CD14-positive monocyte (primary cell): ENCODE results near the gene RAMACL. TPM values are rescaled to one million over a fixed set of nuclear protein-coding genes. Genes with fewer than 3 reads are reported as not detected.

Experiments used
- DNase-seq, 3 donors: peaks; one replicate each; pipeline ENCODE4 v3.0.0-alpha.2; 2011 to 2022
- H2AFZ ChIP-seq: 2 replicates; pipeline ENCODE4 v1.6.0; 2012; ENCODE audit warnings: mild to moderate bottlenecking, low read depth, low read length, inconsistent platforms; ENCODE audit not compliant: insufficient read depth, poor library complexity, severe bottlenecking
- H3K27ac ChIP-seq, 2 donors: 1 replicate in 1 of 2; 2 replicates in 1 of 2; pipeline ENCODE4 v1.5.1; 2012 to 2013; ENCODE audit warnings: low read length in 2 of 2, control low read depth in 1 of 2, inconsistent platforms in 1 of 2, low read depth in 1 of 2, mild to moderate bottlenecking in 1 of 2
- H3K27me3 ChIP-seq, 2 donors: one replicate each; pipeline versions ENCODE4 v1.6.0 to v1.6.1; 2011 to 2013; ENCODE audit warnings: low read length in 2 of 2; ENCODE audit not compliant: control insufficient read depth in 2 of 2, insufficient read depth in 2 of 2
- H3K36me3 ChIP-seq, 2 donors: replicated peaks in 1 of 2; 1 replicate in 1 of 2; 2 replicates in 1 of 2; pipeline versions ENCODE4 v1.5.1 to v1.6.1; 2012 to 2013; ENCODE audit warnings: low read length in 2 of 2, control low read depth in 1 of 2, inconsistent platforms in 1 of 2, mild to moderate bottlenecking in 1 of 2; ENCODE audit not compliant: insufficient read depth in 2 of 2, control insufficient read depth in 1 of 2
- H3K4me1 ChIP-seq, 2 donors: 1 replicate in 1 of 2; 2 replicates in 1 of 2; pipeline versions ENCODE4 v1.5.1 to v1.6.1; 2012 to 2013; ENCODE audit warnings: low read length in 2 of 2, control low read depth in 1 of 2, inconsistent platforms in 1 of 2, mild to moderate bottlenecking in 1 of 2, moderate library complexity in 1 of 2; ENCODE audit not compliant: insufficient read depth in 2 of 2, control insufficient read depth in 1 of 2
- H3K4me2 ChIP-seq: replicated peaks from 2 replicates; pipeline ENCODE3; 2012; ENCODE audit warnings: low read length, moderate library complexity, mild to moderate bottlenecking; ENCODE audit not compliant: poor library complexity, severe bottlenecking; ENCODE audit errors: extremely low read depth
- H3K4me3 ChIP-seq, 3 experiments: fragments of 200-600 bp in 1 of 3; sonication (generic) in 1 of 3; replicated peaks in 1 of 3; 1 replicate in 2 of 3; 2 replicates in 1 of 3; pipeline ENCODE4 v1.5.1; 2011 to 2013; ENCODE audit warnings: low read length in 3 of 3, mild to moderate bottlenecking in 3 of 3, control low read depth in 2 of 3, low read depth in 2 of 3, inconsistent platforms in 1 of 3, moderate library complexity in 1 of 3
- H3K79me2 ChIP-seq: 2 replicates; pipeline ENCODE4 v1.6.0; 2012; ENCODE audit warnings: mild to moderate bottlenecking, control low read depth, inconsistent platforms, low read length, moderate library complexity; ENCODE audit not compliant: insufficient read depth
- H3K9ac ChIP-seq: 2 replicates; pipeline ENCODE4 v1.6.0; 2017; ENCODE audit warnings: low read length, mild to moderate bottlenecking; ENCODE audit not compliant: insufficient read depth, poor library complexity, severe bottlenecking
- H3K9me3 ChIP-seq, 2 donors: replicated peaks in 1 of 2; 1 replicate in 1 of 2; 2 replicates in 1 of 2; pipeline versions ENCODE4 v1.5.1 to v1.6.1; 2012 to 2013; ENCODE audit warnings: low read length in 2 of 2, control low read depth in 1 of 2; ENCODE audit not compliant: control insufficient read depth in 1 of 2, insufficient read depth in 1 of 2
- H4K20me1 ChIP-seq: 2 replicates; pipeline ENCODE4 v1.6.0; 2012; ENCODE audit warnings: mild to moderate bottlenecking, low read length, control low read depth, moderate library complexity; ENCODE audit not compliant: insufficient read depth
- H3K27ac Mint-ChIP-seq, 7 donors: one replicate each; pipeline ENCODE4 v1.8.0; 2020; ENCODE audit warnings: mild to moderate bottlenecking in 7 of 7, mixed read lengths in 7 of 7, moderate library complexity in 6 of 7, inconsistent platforms in 2 of 7
- H3K27me3 Mint-ChIP-seq, 3 donors: one replicate each; pipeline ENCODE4 v1.8.0; 2021 to 2022; ENCODE audit warnings: low read depth in 3 of 3, mild to moderate bottlenecking in 3 of 3, mixed read lengths in 3 of 3, moderate library complexity in 3 of 3, inconsistent platforms in 1 of 3
- H3K36me3 Mint-ChIP-seq, 2 donors: one replicate each; pipeline ENCODE4 v1.8.0; 2020; ENCODE audit warnings: mixed read lengths in 2 of 2, inconsistent platforms in 1 of 2, mild to moderate bottlenecking in 1 of 2
- H3K4me1 Mint-ChIP-seq: one replicate; pipeline ENCODE4 v1.8.0; 2020; ENCODE audit warnings: mild to moderate bottlenecking, mixed read lengths
- H3K4me3 Mint-ChIP-seq, 2 donors: one replicate each; pipeline ENCODE4 v1.8.0; 2020; ENCODE audit warnings: mild to moderate bottlenecking in 2 of 2, mixed read lengths in 2 of 2, moderate library complexity in 1 of 2
- H3K9me3 Mint-ChIP-seq, 7 donors: one replicate each; pipeline ENCODE4 v1.8.0; 2020 to 2022; ENCODE audit warnings: mixed read lengths in 7 of 7, mild to moderate bottlenecking in 6 of 7, moderate library complexity in 6 of 7, inconsistent platforms in 2 of 7
- WGBS: methylation state at CpG from one replicate; pipeline ENCODE4 v1.1.5; 2013; ENCODE audit warnings: missing lambda C conversion rate; ENCODE audit not compliant: insufficient coverage; 5-methylcytosine and 5-hydroxymethylcytosine counted together
- intact Hi-C, 2 donors: fragments of 100-400 bp; cut with micrococcal nuclease; formaldehyde crosslinking; loops; one replicate each; pipeline versions ENCODE4 v1.15.0 to v1.15.1; 2023
- polyA plus RNA-seq, 3 donors: library from polyadenylated mRNA; depleted of rRNA in 1 of 3; unstranded in 2 of 3; stranded (reverse) in 1 of 3; fragments of 300-500 nt in 2 of 3; fragments of >200 nt in 1 of 3; fragmentation: Illumina TruSeq in 2 of 3; gene quantifications; 1 replicate in 2 of 3; 2 replicates in 1 of 3; pipeline ENCODE4 v1.2.3, GENCODE V29; 2012 to 2021
- TF ChIP-seq, protein P1 (sequence below): fragments of 200-600 bp; IDR thresholded peaks from one replicate; pipeline ENCODE4 v1.8.0; 2022; ENCODE audit warnings: antibody characterized with exemption, mild to moderate bottlenecking

Gene RAMACL
- polyA plus RNA-seq, 3 donors: 0.05 to 0.33 (median 0.11) TPM

DNA sequence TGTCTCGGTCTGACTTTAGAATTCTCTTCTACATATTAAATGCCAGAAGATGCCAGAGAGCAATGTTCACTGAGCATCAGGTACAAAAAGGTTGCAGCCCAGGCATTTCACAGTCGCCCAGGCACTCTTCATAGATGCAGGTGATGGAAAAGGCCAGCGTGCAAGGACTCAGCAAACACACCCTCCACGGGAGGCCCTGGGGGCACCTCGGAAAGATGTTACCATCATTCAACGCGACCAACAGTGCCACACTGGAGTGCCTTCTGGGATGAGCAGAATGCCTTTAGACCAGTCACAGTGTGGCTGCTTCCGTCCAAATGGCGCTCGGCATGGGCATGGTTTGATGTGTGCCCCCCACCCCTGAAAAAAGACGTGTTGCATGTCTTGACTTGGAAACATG is 4.5 kb upstream of the RAMACL start:
- no peaks in the 10 kb centered on the region for H3K36me3 Mint-ChIP-seq
- H3K4me1 Mint-ChIP-seq: peaks cover 39% of the 10 kb centered on the region
- H4K20me1 ChIP-seq: no peaks in the 10 kb centered on the region
- no peak overlapping the region for H3K4me2 ChIP-seq
- intact Hi-C loops: no loop called here
- H3K4me3 Mint-ChIP-seq: no peak overlapping the region
- no peak for DNase-seq
- H3K27me3 Mint-ChIP-seq: peaks cover 0 to 4% (median 1%) of the 10 kb centered on the region in 3 donors
- peaks cover 0 to 3% (median 0%) of the 10 kb centered on the region in 7 donors for H3K9me3 Mint-ChIP-seq
- H3K9me3 ChIP-seq: no peaks in the 10 kb centered on the region
- peaks cover 40 to 43% of the 10 kb centered on the region in 2 donors for H3K4me1 ChIP-seq
- TF ChIP-seq, protein P1, sequence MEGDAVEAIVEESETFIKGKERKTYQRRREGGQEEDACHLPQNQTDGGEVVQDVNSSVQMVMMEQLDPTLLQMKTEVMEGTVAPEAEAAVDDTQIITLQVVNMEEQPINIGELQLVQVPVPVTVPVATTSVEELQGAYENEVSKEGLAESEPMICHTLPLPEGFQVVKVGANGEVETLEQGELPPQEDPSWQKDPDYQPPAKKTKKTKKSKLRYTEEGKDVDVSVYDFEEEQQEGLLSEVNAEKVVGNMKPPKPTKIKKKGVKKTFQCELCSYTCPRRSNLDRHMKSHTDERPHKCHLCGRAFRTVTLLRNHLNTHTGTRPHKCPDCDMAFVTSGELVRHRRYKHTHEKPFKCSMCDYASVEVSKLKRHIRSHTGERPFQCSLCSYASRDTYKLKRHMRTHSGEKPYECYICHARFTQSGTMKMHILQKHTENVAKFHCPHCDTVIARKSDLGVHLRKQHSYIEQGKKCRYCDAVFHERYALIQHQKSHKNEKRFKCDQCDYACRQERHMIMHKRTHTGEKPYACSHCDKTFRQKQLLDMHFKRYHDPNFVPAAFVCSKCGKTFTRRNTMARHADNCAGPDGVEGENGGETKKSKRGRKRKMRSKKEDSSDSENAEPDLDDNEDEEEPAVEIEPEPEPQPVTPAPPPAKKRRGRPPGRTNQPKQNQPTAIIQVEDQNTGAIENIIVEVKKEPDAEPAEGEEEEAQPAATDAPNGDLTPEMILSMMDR: no peak
- H3K27me3 ChIP-seq: no peaks in the 10 kb centered on the region
- H2AFZ ChIP-seq: no peak overlapping the region
- H3K36me3 ChIP-seq: no peaks in the 10 kb centered on the region
- no peak overlapping the region for H3K9ac ChIP-seq
- no peaks in the 10 kb centered on the region for H3K79me2 ChIP-seq
- 92% methylated on average over 11 of the region's 11 CpGs for WGBS
- H3K27ac Mint-ChIP-seq: no peak overlapping the region
- no peak overlapping the region for H3K27ac ChIP-seq
- H3K4me3 ChIP-seq: no peak overlapping the region

DNA sequence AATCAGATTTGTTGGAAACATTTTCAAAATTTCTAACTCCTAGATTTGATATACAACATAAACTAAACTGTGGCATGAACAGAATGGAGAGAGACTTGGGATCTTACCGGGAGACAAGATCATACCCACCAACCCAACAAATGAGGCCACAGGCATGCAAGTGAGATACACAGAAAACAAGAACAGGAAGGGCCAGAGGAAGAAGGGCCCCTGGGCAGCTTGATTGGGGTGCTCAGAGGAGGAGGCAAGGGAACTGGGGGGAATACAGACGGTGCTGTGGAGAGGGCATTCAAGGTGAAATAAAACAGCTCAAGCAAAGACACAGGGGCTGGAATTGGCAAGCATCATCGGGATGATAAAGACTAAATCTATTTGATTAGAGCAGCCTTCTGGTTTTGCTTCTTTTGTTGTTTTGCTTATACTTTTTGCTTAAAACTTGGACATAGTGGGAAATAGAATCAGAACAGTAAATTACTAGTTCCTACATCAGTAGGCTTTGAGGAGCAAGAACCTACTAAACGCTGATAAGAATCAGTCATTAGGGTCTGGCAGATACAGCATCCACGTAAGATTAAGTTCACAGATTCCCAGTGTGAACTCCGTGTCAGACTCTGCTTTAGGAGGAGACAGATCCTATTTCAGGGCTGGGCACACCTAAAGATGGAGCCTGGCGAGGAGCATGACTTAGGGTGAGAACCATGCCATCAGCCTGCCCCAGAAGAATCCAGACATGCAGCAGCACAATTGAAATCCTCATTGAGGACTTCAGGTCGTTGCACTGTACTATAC is 3.5 kb upstream of the RAMACL start:
- Histone ChIP-seq H4K20me1 (no peaks in the 10 kb centered on the region), H3K27me3 (no peaks in the 10 kb centered on the region), H3K4me1 (peaks cover 41 to 44% of the 10 kb centered on the region in 2 donors), H3K27ac (peak overlapping the region in 1 of 2 donors; percentile 73), H3K79me2 (no peaks in the 10 kb centered on the region), H3K4me2 (peak overlapping the region; percentile 67), H3K4me3 (peak overlapping the region in 1 of 3 experiments; percentile 63), H2AFZ (peak overlapping the region; percentile 40), H3K9ac (no peak overlapping the region), H3K9me3 (no peaks in the 10 kb centered on the region), H3K36me3 (no peaks in the 10 kb centered on the region)
- Mint-ChIP-seq H3K27ac (peak overlapping the region; percentile 80 to 94 (median 89)), H3K36me3 (no peaks in the 10 kb centered on the region), H3K27me3 (peaks cover 0 to 3% (median 1%) of the 10 kb centered on the region in 3 donors), H3K4me1 (peaks cover 42% of the 10 kb centered on the region), H3K4me3 (peak overlapping the region in 1 of 2 donors; percentile 75), H3K9me3 (peaks cover 0 to 3% (median 0%) of the 10 kb centered on the region in 7 donors)
- 78% methylated on average over 5 of the region's 8 CpGs for WGBS
- intact Hi-C loops: no loop called here
- peak in 2 of 3 donors; percentile 24 to 25 for DNase-seq
- TF ChIP-seq, protein P1: no peak
